HG03280 (cell line): Measurements from ENCODE around the gene RNF213.
"Not testable (repeated sequence)": the region's sequence is repeated elsewhere in the genome, so short reads cannot be mapped to it uniquely, and the experiment has no call there.

Source experiments
- ATAC-seq: cut with Tn5 transposase; IDR thresholded peaks from one replicate; pipeline ENCODE4 v1.9.1; 2021; ENCODE audit warnings: mild to moderate bottlenecking, moderate library complexity; ENCODE audit not compliant: unreplicated experiment

Gene RNF213

DNA sequence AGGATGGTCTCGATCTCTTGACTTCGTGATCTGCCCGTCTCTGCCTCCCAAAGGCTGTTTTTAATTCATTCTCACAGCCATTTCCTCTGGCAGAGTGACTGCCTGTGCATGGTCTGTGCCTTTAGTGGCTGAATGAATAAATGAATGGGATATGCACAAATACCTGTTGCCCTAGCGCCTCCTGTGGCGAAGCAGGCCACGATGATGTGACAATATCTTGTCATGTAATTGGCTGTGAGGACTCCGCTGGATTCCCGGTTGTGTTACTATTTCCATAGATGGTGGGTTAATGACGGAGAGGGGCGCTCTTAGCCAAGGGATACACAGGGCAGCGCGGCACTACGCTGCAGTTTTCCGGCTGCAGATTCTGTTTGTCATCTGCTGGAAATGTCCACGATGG lies 127.5 kb downstream of the RNF213 start:
- ATAC-seq: no peak

- no peak for ATAC-seq
Observed at GRCh38 chr17:80388601-80389000, 127.9 kb downstream of the RNF213 start.

DNA sequence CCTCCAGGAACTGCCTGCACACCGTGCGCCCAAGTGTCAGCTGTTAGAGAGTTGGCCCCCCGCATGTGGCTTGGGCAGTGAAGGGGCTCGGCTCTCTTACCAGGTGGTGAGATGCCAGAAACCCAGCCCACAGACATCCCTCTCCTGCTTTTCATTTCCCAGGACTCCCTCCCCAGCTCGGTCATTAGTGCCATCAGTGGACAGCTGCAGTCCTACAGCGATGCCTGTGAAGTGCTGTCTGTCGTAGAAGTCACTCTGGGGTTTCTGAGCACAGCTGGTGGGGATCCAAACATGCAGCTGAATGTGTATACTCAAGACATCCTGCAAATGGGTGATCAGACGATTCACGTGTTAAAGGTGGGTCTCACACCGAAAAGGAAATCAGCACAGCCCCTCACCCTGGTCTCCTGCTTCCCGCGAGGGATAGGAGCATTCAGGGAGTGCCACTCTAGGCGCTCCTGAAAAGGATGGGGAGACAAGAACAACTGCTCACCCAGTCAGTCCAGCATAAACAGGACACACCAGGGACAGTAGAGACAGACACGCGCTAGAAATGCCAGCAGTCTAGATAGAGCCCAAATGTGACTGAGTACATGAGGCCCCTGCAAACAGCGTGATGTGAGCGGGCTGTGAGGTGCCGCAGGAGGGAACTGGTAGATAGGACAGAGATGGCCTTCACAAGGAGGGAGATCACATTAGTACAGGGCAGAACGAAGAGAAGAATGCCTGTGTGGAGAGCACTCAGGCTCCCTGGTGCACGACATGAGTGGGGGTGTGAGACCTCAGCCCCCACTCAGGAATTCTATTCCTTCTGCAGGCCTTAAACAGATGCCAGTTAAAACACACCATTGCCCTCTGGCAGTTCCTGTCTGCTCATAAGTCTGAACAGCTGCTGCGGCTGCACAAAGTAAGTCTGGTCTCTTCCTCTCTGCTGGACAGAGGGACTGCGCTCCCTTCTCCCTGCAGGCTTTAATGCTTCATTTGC lies 128.7 kb downstream of the RNF213 start:
- no peak for ATAC-seq

- ATAC-seq: no peak
Observed at GRCh38 chr17:80393241-80393890, 132.7 kb downstream of the RNF213 start.

DNA sequence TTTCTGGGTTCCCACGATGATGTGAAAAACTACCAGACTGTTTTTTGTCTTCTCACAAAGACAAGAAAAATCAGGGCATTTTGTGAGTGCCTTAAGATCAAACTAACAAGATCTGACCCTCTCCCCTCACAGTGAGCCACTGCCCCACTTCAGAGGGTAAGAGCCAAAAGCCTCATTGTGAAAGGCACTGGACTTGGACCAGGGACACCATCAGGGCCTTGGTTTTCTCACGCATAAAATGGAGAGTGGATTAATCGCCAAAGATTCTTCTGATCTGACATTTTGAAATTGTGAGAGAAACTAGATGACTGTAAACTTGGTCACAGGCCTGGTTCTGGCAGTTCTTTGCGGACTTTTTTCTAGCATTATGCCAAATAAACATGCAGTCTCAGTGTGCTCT lies 133.3 kb downstream of the RNF213 start:
- no peak for ATAC-seq

DNA sequence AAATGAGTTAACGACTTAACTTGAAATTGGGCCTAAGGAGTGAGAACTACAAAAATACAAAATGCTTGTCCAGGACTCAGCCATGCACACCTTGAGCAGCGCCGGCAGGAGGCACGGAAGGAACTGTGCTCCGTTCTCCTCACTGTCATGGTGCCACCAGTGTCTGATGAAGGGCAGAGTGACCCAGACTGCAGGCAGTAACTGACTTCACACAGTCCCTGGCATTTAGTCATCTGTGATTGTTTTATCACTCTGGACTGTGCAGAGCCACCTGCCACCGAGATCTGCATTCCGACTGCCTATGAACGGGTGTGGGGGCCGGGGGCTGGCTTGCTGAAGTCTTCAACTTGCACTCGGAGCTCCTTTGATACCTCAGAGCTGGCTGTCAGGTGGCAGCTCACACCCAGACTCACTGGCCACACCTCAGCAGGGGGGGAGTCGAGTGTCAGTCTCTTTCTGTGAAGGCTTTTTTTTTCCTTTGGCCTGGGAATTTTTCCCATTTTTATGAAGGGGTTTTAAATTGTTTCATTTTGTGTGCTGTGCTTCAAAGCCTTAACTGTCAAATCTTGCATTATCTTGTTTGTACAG lies 134.1 kb downstream of the RNF213 start:
- no peak for ATAC-seq

DNA sequence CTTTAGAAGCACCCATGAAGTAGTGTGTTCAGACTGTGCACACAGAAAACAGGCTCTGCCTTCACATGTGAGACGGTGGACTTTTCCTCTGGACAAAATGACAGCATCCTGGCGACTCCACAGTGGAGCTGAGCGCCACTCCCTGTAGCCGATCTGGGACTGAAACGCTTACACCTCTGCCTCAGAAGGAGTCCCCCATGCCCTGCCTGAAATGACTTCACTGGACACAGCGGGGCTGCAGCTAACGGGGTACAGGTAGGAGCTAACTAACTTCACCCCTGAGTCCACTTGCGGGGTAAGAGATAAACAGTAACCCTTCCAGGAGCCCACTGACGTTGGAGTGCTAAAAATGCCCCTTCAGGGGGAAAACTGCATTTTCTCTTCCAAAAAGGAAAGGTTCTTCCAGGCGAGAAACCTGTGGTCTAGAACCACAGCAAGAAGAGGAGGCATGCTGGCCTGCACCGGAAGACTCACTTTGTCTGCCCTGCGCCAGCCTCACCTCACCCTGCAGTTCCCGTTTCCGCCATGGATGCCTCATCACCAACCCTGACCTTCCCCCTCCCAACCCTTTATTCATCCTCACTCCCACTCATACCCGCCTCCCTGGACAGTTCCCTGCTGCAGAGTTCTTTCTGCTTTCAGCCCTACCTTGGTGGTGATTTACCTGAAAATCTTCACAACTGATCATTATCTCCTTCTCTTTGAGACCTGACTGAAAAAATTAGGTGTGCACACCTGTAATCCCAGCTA lies 134.9 kb downstream of the RNF213 start:
- ATAC-seq: no peak

DNA sequence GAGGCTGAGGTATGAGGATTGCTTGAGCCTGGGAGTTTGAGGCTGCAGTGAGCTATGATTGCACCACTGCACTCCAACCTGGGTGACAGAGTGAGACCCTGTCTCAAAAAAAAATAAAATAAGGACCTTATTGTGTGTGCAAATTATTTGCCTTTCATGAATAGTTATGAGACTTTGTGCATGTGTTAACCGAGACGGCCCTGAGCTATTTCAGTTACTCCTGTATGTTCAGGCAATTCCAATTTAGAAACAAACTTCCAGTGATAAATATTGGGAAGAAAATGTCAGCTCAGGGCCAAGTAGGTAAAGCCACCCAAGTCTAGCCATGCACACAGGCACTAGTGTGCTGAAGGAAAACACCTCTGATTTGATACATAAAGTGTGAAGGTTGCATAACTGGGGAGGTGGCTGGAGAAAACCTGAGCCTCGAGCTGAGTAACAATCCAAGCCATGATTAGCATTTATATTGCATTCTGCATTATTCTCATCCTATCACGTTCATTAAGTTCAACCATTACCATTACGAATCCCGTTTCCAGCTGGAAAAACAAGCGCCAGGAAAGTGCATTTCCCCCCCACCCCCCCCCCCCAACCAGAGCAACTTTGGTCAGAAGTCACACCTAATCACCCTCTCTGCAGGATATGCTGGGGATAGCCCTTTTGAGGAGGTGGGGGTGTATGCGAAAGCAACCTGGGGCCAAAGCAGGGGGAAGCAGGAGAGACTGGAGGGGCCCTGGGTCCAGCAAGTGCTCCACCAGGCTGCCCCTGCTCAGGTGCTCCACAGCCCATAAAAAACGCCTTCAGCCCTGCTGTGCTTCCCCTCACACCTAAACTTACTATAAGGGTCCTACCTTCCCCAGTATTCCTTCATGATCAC lies 135.7 kb downstream of the RNF213 start:
- ATAC-seq: no peak

GRCh38 chr17:80397034-80397387 lies 136.4 kb downstream of the RNF213 start:
- ATAC-seq: no peak

DNA sequence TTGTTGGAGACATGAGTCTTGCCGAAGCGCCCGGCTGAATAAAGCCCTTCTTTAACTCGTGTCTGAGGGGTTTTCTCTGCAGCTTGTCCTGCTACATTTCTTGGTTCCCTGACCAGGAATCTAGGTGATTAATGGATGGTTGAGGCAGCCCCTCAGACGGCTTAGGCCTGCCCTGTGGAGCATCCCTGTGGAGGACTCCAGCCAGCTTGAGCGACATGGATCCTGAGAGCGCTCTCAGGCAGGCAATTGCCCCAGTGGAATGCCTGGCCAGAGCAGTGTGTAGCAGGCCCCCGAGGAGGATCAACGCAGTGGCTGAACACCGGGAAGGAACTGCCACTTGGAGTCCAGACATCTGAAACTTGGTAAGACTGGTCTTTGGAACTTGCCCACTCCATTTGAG lies 137.0 kb downstream of the RNF213 start:
- no peak for ATAC-seq

- ATAC-seq: not testable (repeated sequence)
Observed at GRCh38 chr17:80401086-80401485, 140.4 kb downstream of the RNF213 start.

GRCh38 chr17:80402102-80402501 lies 141.4 kb downstream of the RNF213 start:
- ATAC-seq: not testable (repeated sequence)

DNA sequence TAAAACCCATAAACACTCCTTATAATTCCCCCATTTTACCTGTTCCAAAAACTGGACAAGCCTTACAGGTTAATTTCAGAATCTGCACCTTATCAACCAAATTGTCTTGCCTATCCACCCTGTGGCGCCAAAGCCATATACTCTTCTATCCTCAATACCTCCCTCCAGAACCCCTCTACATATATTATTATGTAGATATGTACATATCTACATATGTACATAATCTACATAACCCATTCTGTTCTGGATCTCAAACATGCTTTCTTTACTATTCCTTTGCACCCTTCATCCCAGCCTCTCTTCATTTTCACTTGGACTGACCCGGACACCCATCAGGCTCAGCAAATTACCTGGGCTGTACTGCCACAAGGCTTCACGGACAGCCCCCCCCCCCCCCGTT lies 142.3 kb downstream of the RNF213 start:
- no peak for ATAC-seq

DNA sequence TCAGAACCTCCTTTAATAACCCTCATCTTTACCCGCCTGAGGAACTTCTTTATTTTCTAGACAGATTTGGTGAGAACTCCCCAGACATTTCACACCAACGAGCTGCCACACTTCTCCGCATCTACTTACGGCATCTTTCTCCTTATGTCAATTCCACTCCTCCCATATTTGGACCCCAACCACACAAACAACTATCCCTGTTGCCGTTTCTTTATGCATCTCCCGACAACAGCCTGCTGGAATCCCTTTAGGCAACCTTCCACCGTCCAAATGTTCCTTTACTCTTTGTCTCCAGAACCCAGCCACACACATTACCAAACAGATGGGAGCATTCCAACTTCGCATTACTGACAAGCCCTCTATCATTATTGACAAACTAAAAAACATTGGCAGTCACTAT lies 145.5 kb downstream of the RNF213 start:
- no peak for ATAC-seq

DNA sequence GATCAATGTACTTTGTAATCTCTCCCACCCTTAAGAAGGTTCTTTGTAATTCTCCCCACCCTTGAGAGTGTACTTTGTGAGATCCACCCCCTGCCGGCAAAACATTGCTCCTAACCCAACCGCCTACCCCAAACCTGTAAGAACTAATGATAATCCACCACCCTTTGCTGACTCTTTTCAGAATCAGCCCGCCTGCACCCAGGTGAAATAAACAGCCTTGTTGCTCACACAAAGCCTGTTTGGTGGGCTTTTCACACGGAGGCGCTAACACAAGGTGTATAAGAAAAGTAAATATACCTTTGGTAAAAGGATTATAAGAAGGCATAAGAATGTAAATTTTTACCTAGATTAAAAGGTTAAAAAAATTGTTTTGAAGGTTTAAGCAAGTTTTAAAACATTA lies 147.3 kb downstream of the RNF213 start:
- not testable (repeated sequence) for ATAC-seq

GRCh38 chr17:80408872-80409271 lies 148.2 kb downstream of the RNF213 start:
- ATAC-seq: no peak

DNA sequence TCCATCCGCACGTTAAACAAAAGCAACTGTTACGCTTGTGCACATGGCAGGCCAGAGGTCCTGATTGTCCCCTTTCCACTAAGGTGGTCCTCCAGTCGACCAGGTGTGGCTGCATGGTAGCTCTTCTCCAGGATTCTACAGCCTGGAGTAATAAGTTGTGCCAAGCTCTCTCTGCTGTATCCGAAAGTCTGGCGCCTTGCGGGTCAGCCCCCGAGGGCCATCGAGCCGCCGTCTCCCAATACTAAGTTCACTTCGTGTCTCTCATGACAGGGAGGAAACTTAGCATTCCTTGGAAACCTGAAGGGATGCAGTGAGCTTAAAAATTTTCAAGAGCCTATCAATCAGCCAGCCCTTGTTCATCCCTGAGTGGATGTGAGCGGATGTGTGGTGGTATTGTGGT lies 149.0 kb downstream of the RNF213 start:
- no peak for ATAC-seq

DNA sequence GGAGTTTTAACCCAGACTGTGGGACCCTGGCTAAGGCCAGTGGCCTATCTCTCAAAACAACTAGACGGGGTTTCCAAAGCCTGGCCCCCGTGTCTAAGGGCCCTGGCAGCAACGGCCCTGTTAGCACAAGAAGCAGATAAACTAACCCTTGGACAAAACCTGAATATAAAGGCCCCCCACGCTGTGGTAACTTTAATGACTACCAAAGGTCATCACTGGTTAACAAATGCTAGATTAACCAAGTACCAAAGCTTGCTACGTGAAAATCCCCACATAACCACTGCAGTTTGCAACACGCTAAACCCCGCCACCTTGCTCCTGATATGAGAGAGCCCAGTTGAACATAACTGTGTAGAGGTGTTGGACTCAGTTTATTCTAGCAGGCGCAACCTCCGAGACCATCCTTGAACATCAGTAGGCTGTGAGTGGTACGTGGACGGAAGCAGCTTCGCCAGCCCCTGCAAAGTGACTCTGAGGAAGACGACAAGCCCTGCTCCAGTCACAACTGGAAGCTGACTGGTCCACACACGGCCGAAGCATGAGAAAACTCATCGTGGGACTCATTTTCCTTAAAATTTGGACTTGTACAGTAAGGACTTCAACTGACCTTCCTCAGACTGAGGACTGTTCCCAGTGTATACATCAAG lies 149.9 kb downstream of the RNF213 start:
- ATAC-seq: not testable (repeated sequence)

GRCh38 chr17:80413771-80414507 lies 153.3 kb downstream of the RNF213 start:
- ATAC-seq: no peak
